IMR-90 (cell line): ENCODE measurements around the gene ZYG11A. TPM values are rescaled to one million over a fixed set of nuclear protein-coding genes. Genes with fewer than 3 reads are reported as not detected.

Source experiments
- ATAC-seq: fragments of 200-7000 bp; cut with Tn5 transposase; 2 replicates; pipeline ENCODE4 v1.9.1; 2020; ENCODE audit warnings: low read depth, mild to moderate bottlenecking, moderate library complexity
- BruUV-seq: library from RNA; stranded (reverse); fragments of 400-500 nt; replicated peaks from 2 replicates; lab custom pipeline; 2021; lab: Mats Ljungman, UMichigan
- CTCF ChIA-PET: fragments of 300-600 bp; formaldehyde crosslinking; extraction: SDS; loops from one replicate; lab custom pipeline; 2021; ENCODE audit warnings: antibody characterized with exemption; lab: Yijun Ruan, JAX
- POLR2A ChIA-PET: fragments of 300-600 bp; sonication (Branson Sonifier 250); formaldehyde crosslinking; loops from one replicate; lab custom pipeline; 2022; ENCODE audit warnings: antibody characterized with exemption; ENCODE audit not compliant: unreplicated experiment; lab: Charles Lee
- DNase-seq: peaks from one replicate; pipeline ENCODE4 v3.0.0; 2013
- H2AFZ ChIP-seq: replicated peaks from 2 replicates; pipeline ENCODE3; 2013; ENCODE audit warnings: low read length, mild to moderate bottlenecking; ENCODE audit not compliant: poor library complexity
- H2AK5ac ChIP-seq: 2 replicates; pipeline ENCODE4 v1.6.1; 2013; ENCODE audit warnings: low read depth, low read length, inconsistent platforms
- H2AK9ac ChIP-seq: replicated peaks from 2 replicates; pipeline ENCODE3; 2013; ENCODE audit warnings: mild to moderate bottlenecking, low read depth, low read length, moderate library complexity; ENCODE audit not compliant: poor library complexity
- H2BK120ac ChIP-seq: 2 replicates; pipeline ENCODE4 v1.6.1; 2013; ENCODE audit warnings: low read depth, low read length, inconsistent platforms
- H2BK15ac ChIP-seq: 3 replicates; pipeline ENCODE4 v1.6.1; 2013; ENCODE audit warnings: low read depth, low read length, inconsistent platforms
- H2BK20ac ChIP-seq: 2 replicates; pipeline ENCODE4 v1.6.1; 2013; ENCODE audit warnings: low read depth, mild to moderate bottlenecking, inconsistent platforms, low read length, moderate library complexity
- H2BK5ac ChIP-seq: 2 replicates; pipeline ENCODE4 v1.6.1; 2013; ENCODE audit warnings: mild to moderate bottlenecking, low read depth, low read length, inconsistent platforms; ENCODE audit not compliant: poor library complexity, severe bottlenecking
- H3K14ac ChIP-seq: replicated peaks from 2 replicates; pipeline ENCODE4 v1.6.1; 2013; ENCODE audit warnings: low read depth, low read length, inconsistent platforms
- H3K18ac ChIP-seq: 2 replicates; pipeline ENCODE4 v1.6.1; 2013; ENCODE audit warnings: low read depth, low read length, control low read depth
- H3K23ac ChIP-seq: 2 replicates; pipeline ENCODE4 v1.6.1; 2013; ENCODE audit warnings: low read depth, low read length, inconsistent platforms
- H3K27ac ChIP-seq: 2 replicates; pipeline ENCODE4 v1.5.1; 2013; ENCODE audit warnings: mild to moderate bottlenecking, control low read depth, low read length; ENCODE audit not compliant: insufficient read depth
- H3K27me3 ChIP-seq: 2 replicates; pipeline ENCODE4 v1.6.1; 2013; ENCODE audit warnings: low read length; ENCODE audit not compliant: control insufficient read depth, insufficient read depth
- H3K36me3 ChIP-seq: 2 replicates; pipeline ENCODE4 v1.6.1; 2013; ENCODE audit warnings: low read length, mixed read lengths; ENCODE audit not compliant: control insufficient read depth, insufficient read depth
- H3K4ac ChIP-seq: 2 replicates; pipeline ENCODE4 v1.6.1; 2013; ENCODE audit warnings: low read depth, low read length, inconsistent platforms
- H3K4me1 ChIP-seq: 2 replicates; pipeline ENCODE4 v1.6.1; 2013; ENCODE audit warnings: low read length, mixed read lengths; ENCODE audit not compliant: control insufficient read depth, insufficient read depth
- H3K4me2 ChIP-seq: 2 replicates; pipeline ENCODE4 v1.6.1; 2013; ENCODE audit warnings: low read depth, mild to moderate bottlenecking, control low read depth, low read length, moderate library complexity
- H3K4me3 ChIP-seq: 2 replicates; pipeline ENCODE4 v1.5.1; 2013; ENCODE audit warnings: low read depth, mild to moderate bottlenecking, control low read depth, low read length, moderate library complexity; ENCODE audit not compliant: insufficient read depth
- H3K56ac ChIP-seq: 2 replicates; pipeline ENCODE4 v1.6.1; 2013; ENCODE audit warnings: low read length, inconsistent platforms; ENCODE audit not compliant: insufficient read depth; ENCODE audit errors: extremely low read depth
- H3K79me1 ChIP-seq, 2 experiments: 2 replicates each; pipeline ENCODE4 v1.6.1; 2013; ENCODE audit warnings: low read length in 2 of 2, inconsistent platforms in 1 of 2, low read depth in 1 of 2
- H3K9ac ChIP-seq: 2 replicates; pipeline ENCODE4 v1.6.1; 2013; ENCODE audit warnings: low read depth, low read length, control low read depth
- H3K9me1 ChIP-seq: 2 replicates; pipeline ENCODE4 v1.6.1; 2013; ENCODE audit warnings: low read length, inconsistent platforms; ENCODE audit not compliant: insufficient read depth
- H3K9me3 ChIP-seq: 2 replicates; pipeline ENCODE4 v1.6.1; 2013; ENCODE audit warnings: low read length; ENCODE audit not compliant: control insufficient read depth, insufficient read depth
- H4K20me1 ChIP-seq: 2 replicates; pipeline ENCODE4 v1.6.1; 2013; ENCODE audit warnings: low read length, inconsistent platforms; ENCODE audit not compliant: insufficient read depth
- H4K5ac ChIP-seq: 2 replicates; pipeline ENCODE4 v1.6.1; 2013; ENCODE audit warnings: mild to moderate bottlenecking, low read depth, low read length, control low read depth
- H4K8ac ChIP-seq, 2 experiments: 2 replicates each; pipeline ENCODE4 v1.6.1; 2013; ENCODE audit warnings: low read depth in 2 of 2, low read length in 2 of 2, control low read depth in 1 of 2, inconsistent platforms in 1 of 2
- H4K91ac ChIP-seq: 2 replicates; pipeline ENCODE4 v1.6.1; 2013; ENCODE audit warnings: low read depth, low read length, inconsistent platforms; ENCODE audit not compliant: insufficient read depth
- BHLHE40 ChIP-seq: fragments of 150-350 bp; IDR thresholded peaks from 2 replicates; pipeline ENCODE4 v1.6.1; 2016; ENCODE audit warnings: mild to moderate bottlenecking, low read depth, low read length
- CEBPB ChIP-seq: IDR thresholded peaks from 2 replicates; pipeline ENCODE4 v1.6.1; 2012; ENCODE audit warnings: low read depth, low read length, improper control_type of control experiment
- CHD1 ChIP-seq: IDR thresholded peaks from 2 replicates; pipeline ENCODE4 v1.6.1; 2012; ENCODE audit warnings: low read depth, low read length, improper control_type of control experiment
- ELK1 ChIP-seq: fragments of 150-350 bp; IDR thresholded peaks from 2 replicates; pipeline ENCODE4 v1.6.1; 2016; ENCODE audit warnings: low read depth, mild to moderate bottlenecking, low read length, moderate library complexity, borderline replicate concordance
- FOS ChIP-seq: fragments of 150-350 bp; IDR thresholded peaks from 2 replicates; pipeline ENCODE4 v1.6.1; 2016; ENCODE audit warnings: low read depth, low read length
- MAFK ChIP-seq: IDR thresholded peaks from 2 replicates; pipeline ENCODE4 v1.6.1; 2012; ENCODE audit warnings: low read depth, low read length, improper control_type of control experiment
- MAZ ChIP-seq: IDR thresholded peaks from 2 replicates; pipeline ENCODE4 v1.6.1; 2012; ENCODE audit warnings: low read depth, mild to moderate bottlenecking, low read length, improper control_type of control experiment, moderate library complexity, borderline replicate concordance
- MXI1 ChIP-seq: IDR thresholded peaks from 2 replicates; pipeline ENCODE4 v1.6.1; 2012; ENCODE audit warnings: low read depth, mild to moderate bottlenecking, low read length, moderate library complexity, borderline replicate concordance
- NFE2L2 ChIP-seq: fragments of 150-350 bp; IDR thresholded peaks from 2 replicates; pipeline ENCODE4 v1.6.1; 2016; ENCODE audit warnings: low read depth, mild to moderate bottlenecking, low read length
- POLR2A ChIP-seq: IDR thresholded peaks from 2 replicates; pipeline ENCODE4 v1.6.1; 2012; ENCODE audit warnings: mild to moderate bottlenecking, low read depth, low read length
- RAD21 ChIP-seq: IDR thresholded peaks from 2 replicates; pipeline ENCODE4 v1.6.1; 2012; ENCODE audit warnings: low read length, improper control_type of control experiment
- RCOR1 ChIP-seq: IDR thresholded peaks from 2 replicates; pipeline ENCODE4 v1.6.1; 2012; ENCODE audit warnings: mild to moderate bottlenecking, low read length, improper control_type of control experiment; ENCODE audit not compliant: insufficient replicate concordance
- RFX5 ChIP-seq: IDR thresholded peaks from 2 replicates; pipeline ENCODE4 v1.8.0; 2012; ENCODE audit warnings: low read depth, mild to moderate bottlenecking, low read length, moderate library complexity
- SMC3 ChIP-seq: fragments of 150-350 bp; IDR thresholded peaks from 2 replicates; pipeline ENCODE4 v1.6.1; 2016; ENCODE audit warnings: low read depth, mild to moderate bottlenecking, antibody characterized with exemption, low read length, moderate library complexity
- USF2 ChIP-seq: fragments of 150-350 bp; IDR thresholded peaks from 2 replicates; pipeline ENCODE4 v1.6.1; 2017; ENCODE audit warnings: mild to moderate bottlenecking, antibody characterized with exemption, low read length, low read depth
- WGBS, 2 experiments: methylation state at CpG; one replicate each; pipeline versions ENCODE4 v1.1.5 to v1.1.7; 2013; ENCODE audit warnings: missing lambda C conversion rate in 2 of 2; ENCODE audit not compliant: insufficient read length in 1 of 2; ENCODE audit errors: extremely low coverage in 2 of 2; 5-methylcytosine and 5-hydroxymethylcytosine counted together
- dilution Hi-C: fragments of 300-500 bp; cut with HindIII; formaldehyde crosslinking; loops from one replicate; pipeline ENCODE4 v1.14.3; 2018; ENCODE audit warnings: low sequenced_read_pairs; ENCODE audit not compliant: unreplicated experiment
- in situ Hi-C: fragments of 300-500 bp; cut with MboI; formaldehyde crosslinking; loops from 3 replicates; pipeline ENCODE4 v1.14.3; 2019; ENCODE audit warnings: low sequenced_read_pairs, inconsistent platforms, mixed read lengths
- intact Hi-C: fragments of 100-400 bp; cut with micrococcal nuclease; formaldehyde crosslinking; loops from 2 replicates; pipeline ENCODE4 v1.10.0; 2022
- polyA plus RNA-seq, 3 experiments: library from polyadenylated mRNA; depleted of rRNA; stranded (reverse); fragments of >200 nt; gene quantifications; 2 replicates each; pipeline ENCODE4 v1.2.3, GENCODE V29; 2012; ENCODE audit warnings: low replicate concordance in 1 of 3
- total RNA-seq: library from RNA; depleted of rRNA; stranded (reverse); fragments of >200 nt; gene quantifications from 2 replicates; pipeline ENCODE4 v1.2.3, GENCODE V29; 2012
- TF ChIP-seq, protein P1 (sequence below): conservative IDR thresholded peaks from 2 replicates; pipeline ENCODE4 v1.5.1; 2012; ENCODE audit warnings: mild to moderate bottlenecking, low read depth, low read length, improper control_type of control experiment

The ZYG11A gene
- total and polyA plus RNA-seq, 2 of the 4 experiments (the other 2 are of a cell fraction): 0.63 to 2.0 TPM

GRCh38 chr1:52915211-52915854 lies 72.8 kb downstream of the ZYG11A start:
- ATAC-seq (no peak), DNase-seq (no peak)
- intact Hi-C loops: no loop called here
- Histone ChIP-seq H4K91ac (no peak overlapping the region), H3K36me3 (0 out of 2 replicates have a peak, but pooled peaks cover 2% of the 10 kb centered on the region), H3K27ac (no peak overlapping the region), H2BK20ac (no peak overlapping the region), H3K23ac (no peak overlapping the region), H2AK5ac (no peak overlapping the region), H3K4me1 (no peaks in the 10 kb centered on the region; the same call in 1 of the 2 replicates), H2AK9ac (no peak overlapping the region), H3K4me2 (no peak overlapping the region), H2AFZ (no peak overlapping the region), H3K9me3 (no peaks in the 10 kb centered on the region), H3K56ac (no peak overlapping the region), H3K14ac (no peak overlapping the region), H2BK5ac (no peak overlapping the region), H2BK15ac (no peak overlapping the region), H4K20me1 (no peaks in the 10 kb centered on the region), H4K8ac (no peak overlapping the region), H2BK120ac (no peak overlapping the region), H3K4ac (no peak overlapping the region), H4K5ac (no peak overlapping the region), H3K9me1 (peaks cover 3% of the 10 kb centered on the region), H3K9ac (no peak overlapping the region), H3K18ac (no peak overlapping the region), H3K4me3 (no peak overlapping the region), H3K79me1 (no peaks in the 10 kb centered on the region), H3K27me3 (no peaks in the 10 kb centered on the region)
- ChIA-PET POLR2A (no interaction called here), CTCF (no interaction called here)
- dilution Hi-C loops: no loop called here
- no CpG with 5 or more reads among the region's 2 CpGs for WGBS, 2 experiments
- TF ChIP-seq POLR2A (no peak), RAD21 (no peak), RCOR1 (no peak), NFE2L2 (no peak), BHLHE40 (no peak), MAZ (no peak), USF2 (no peak), CEBPB (no peak), FOS (no peak), ELK1 (no peak), MXI1 (no peak), RFX5 (no peak), MAFK (no peak), SMC3 (no peak), CHD1 (no peak)
- TF ChIP-seq, protein P1, sequence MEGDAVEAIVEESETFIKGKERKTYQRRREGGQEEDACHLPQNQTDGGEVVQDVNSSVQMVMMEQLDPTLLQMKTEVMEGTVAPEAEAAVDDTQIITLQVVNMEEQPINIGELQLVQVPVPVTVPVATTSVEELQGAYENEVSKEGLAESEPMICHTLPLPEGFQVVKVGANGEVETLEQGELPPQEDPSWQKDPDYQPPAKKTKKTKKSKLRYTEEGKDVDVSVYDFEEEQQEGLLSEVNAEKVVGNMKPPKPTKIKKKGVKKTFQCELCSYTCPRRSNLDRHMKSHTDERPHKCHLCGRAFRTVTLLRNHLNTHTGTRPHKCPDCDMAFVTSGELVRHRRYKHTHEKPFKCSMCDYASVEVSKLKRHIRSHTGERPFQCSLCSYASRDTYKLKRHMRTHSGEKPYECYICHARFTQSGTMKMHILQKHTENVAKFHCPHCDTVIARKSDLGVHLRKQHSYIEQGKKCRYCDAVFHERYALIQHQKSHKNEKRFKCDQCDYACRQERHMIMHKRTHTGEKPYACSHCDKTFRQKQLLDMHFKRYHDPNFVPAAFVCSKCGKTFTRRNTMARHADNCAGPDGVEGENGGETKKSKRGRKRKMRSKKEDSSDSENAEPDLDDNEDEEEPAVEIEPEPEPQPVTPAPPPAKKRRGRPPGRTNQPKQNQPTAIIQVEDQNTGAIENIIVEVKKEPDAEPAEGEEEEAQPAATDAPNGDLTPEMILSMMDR: no peak
- no TSS peak for BruUV-seq
- in situ Hi-C loops: no loop called here
